HEK293 (cell line): ENCODE results near the gene RASL10A.

Source experiments
- CTCF ChIA-PET: fragments of 350-600 bp; formaldehyde crosslinking; extraction: SDS; loops from one replicate; lab custom pipeline; 2021; ENCODE audit warnings: antibody characterized with exemption; lab: Yijun Ruan, JAX
- POLR2A ChIA-PET: fragments of 300-600 bp; formaldehyde crosslinking; extraction: SDS; loops from one replicate; lab custom pipeline; 2020; ENCODE audit warnings: antibody characterized with exemption, inconsistent platforms; lab: Yijun Ruan, JAX
- H3K27ac ChIP-seq: fragments of 200-500 bp; sonication (Bioruptor generic); 2 replicates; pipeline ENCODE4 v1.5.1; 2014; ENCODE audit warnings: low read depth, low read length, control low read depth, inconsistent platforms; ENCODE audit errors: extremely low read depth
- H3K36me3 ChIP-seq, 2 experiments: fragments of 200-500 bp in 1 of 2; sonication (Bioruptor generic) in 1 of 2; 1 replicate in 1 of 2; 2 replicates in 1 of 2; pipeline ENCODE4 v1.5.1; 2014 to 2017; ENCODE audit warnings: inconsistent platforms in 2 of 2, low read length in 2 of 2; ENCODE audit not compliant: control insufficient read depth in 2 of 2, insufficient read depth in 1 of 2
- H3K4me1 ChIP-seq: fragments of 200-500 bp; sonication (Bioruptor generic); 2 replicates; pipeline ENCODE4 v1.5.1; 2014; ENCODE audit warnings: mild to moderate bottlenecking, low read length, inconsistent platforms; ENCODE audit not compliant: control insufficient read depth, insufficient read depth
- H3K4me3 ChIP-seq: 2 replicates; pipeline ENCODE4 v1.5.1; 2011; ENCODE audit warnings: low read depth, mild to moderate bottlenecking, control low read depth, low read length, moderate library complexity
- H3K9me3 ChIP-seq: fragments of 200-500 bp; sonication (Bioruptor generic); 2 replicates; pipeline ENCODE4 v1.5.1; 2014; ENCODE audit warnings: low read depth, low read length, inconsistent platforms; ENCODE audit not compliant: control insufficient read depth, insufficient read depth
- BCL11B ChIP-seq: fragments of 450-650 bp; formaldehyde crosslinking; IDR thresholded peaks from 2 replicates; pipeline ENCODE4 v1.5.1; 2016; ENCODE audit warnings: low read depth, missing biosample characterization, missing genetic modification characterization
- EGR2 ChIP-seq: fragments of 450-650 bp; formaldehyde crosslinking; IDR thresholded peaks from 2 replicates; pipeline ENCODE4 v1.5.1; 2016; ENCODE audit warnings: low read depth, missing biosample characterization, missing genetic modification characterization
- GLI4 ChIP-seq: fragments of 450-650 bp; formaldehyde crosslinking; IDR thresholded peaks from 2 replicates; pipeline ENCODE4 v1.5.1; 2016; ENCODE audit warnings: missing biosample characterization, missing genetic modification characterization
- GLIS2 ChIP-seq: fragments of 450-650 bp; formaldehyde crosslinking; IDR thresholded peaks from 2 replicates; pipeline ENCODE4 v1.5.1; 2016; ENCODE audit warnings: missing biosample characterization, missing genetic modification characterization
- HOXC10 ChIP-seq: sonication (generic); formaldehyde crosslinking; IDR thresholded peaks from 2 replicates; pipeline ENCODE4 v1.8.1; 2023; ENCODE audit warnings: mild to moderate bottlenecking, missing genetic modification reagents
- OSR2 ChIP-seq: fragments of 450-650 bp; formaldehyde crosslinking; IDR thresholded peaks from 2 replicates; pipeline ENCODE4 v1.5.1; 2016; ENCODE audit warnings: missing biosample characterization, missing genetic modification characterization
- OVOL3 ChIP-seq: fragments of 450-650 bp; formaldehyde crosslinking; IDR thresholded peaks from 2 replicates; pipeline ENCODE4 v1.5.1; 2016; ENCODE audit warnings: missing biosample characterization, missing genetic modification characterization
- RBAK ChIP-seq: fragments of 450-650 bp; formaldehyde crosslinking; IDR thresholded peaks from 2 replicates; pipeline ENCODE4 v1.5.1; 2016; ENCODE audit warnings: missing biosample characterization, missing genetic modification characterization
- YY2 ChIP-seq: fragments of 450-650 bp; formaldehyde crosslinking; IDR thresholded peaks from 2 replicates; pipeline ENCODE4 v1.5.1; 2016; ENCODE audit warnings: missing biosample characterization, missing genetic modification characterization
- ZBTB17 ChIP-seq: fragments of 450-650 bp; formaldehyde crosslinking; IDR thresholded peaks from 2 replicates; pipeline ENCODE4 v1.5.1; 2016; ENCODE audit warnings: missing biosample characterization, missing genetic modification characterization
- ZBTB48 ChIP-seq: fragments of 450-650 bp; formaldehyde crosslinking; IDR thresholded peaks from 2 replicates; pipeline ENCODE4 v1.5.1; 2016; ENCODE audit warnings: missing biosample characterization, missing genetic modification characterization
- ZBTB8A ChIP-seq: fragments of 450-650 bp; formaldehyde crosslinking; IDR thresholded peaks from 2 replicates; pipeline ENCODE4 v1.5.1; 2016; ENCODE audit warnings: missing biosample characterization, missing genetic modification characterization
- ZEB2 ChIP-seq: fragments of 450-650 bp; formaldehyde crosslinking; IDR thresholded peaks from 2 replicates; pipeline ENCODE4 v1.5.1; 2016; ENCODE audit warnings: missing biosample characterization, missing genetic modification characterization
- ZFHX2 ChIP-seq: fragments of 450-650 bp; formaldehyde crosslinking; conservative IDR thresholded peaks from 2 replicates; pipeline ENCODE4 v1.5.1; 2016; ENCODE audit warnings: missing biosample characterization, missing genetic modification characterization
- ZFP41 ChIP-seq: fragments of 450-650 bp; formaldehyde crosslinking; IDR thresholded peaks from 2 replicates; pipeline ENCODE4 v1.5.1; 2016; ENCODE audit warnings: missing biosample characterization, missing genetic modification characterization, borderline replicate concordance
- ZFP69B ChIP-seq: fragments of 450-650 bp; formaldehyde crosslinking; IDR thresholded peaks from 2 replicates; pipeline ENCODE4 v1.5.1; 2016; ENCODE audit warnings: missing biosample characterization, missing genetic modification characterization
- ZNF24 ChIP-seq: fragments of 450-650 bp; formaldehyde crosslinking; IDR thresholded peaks from 2 replicates; pipeline ENCODE4 v1.5.1; 2016; ENCODE audit warnings: missing biosample characterization, missing genetic modification characterization
- ZNF335 ChIP-seq: fragments of 450-650 bp; formaldehyde crosslinking; conservative IDR thresholded peaks from 2 replicates; pipeline ENCODE4 v1.5.1; 2016; ENCODE audit warnings: missing biosample characterization, missing genetic modification characterization
- ZNF449 ChIP-seq: fragments of 450-650 bp; formaldehyde crosslinking; IDR thresholded peaks from 2 replicates; pipeline ENCODE4 v1.5.1; 2017; ENCODE audit warnings: missing biosample characterization, mild to moderate bottlenecking, missing genetic modification characterization, moderate library complexity
- ZNF580 ChIP-seq: fragments of 450-650 bp; formaldehyde crosslinking; IDR thresholded peaks from 2 replicates; pipeline ENCODE4 v1.5.1; 2016; ENCODE audit warnings: missing biosample characterization, missing genetic modification characterization
- ZNF600 ChIP-seq: fragments of 450-650 bp; formaldehyde crosslinking; IDR thresholded peaks from 2 replicates; pipeline ENCODE4 v1.5.1; 2016; ENCODE audit warnings: missing biosample characterization, missing genetic modification characterization
- ZNF629 ChIP-seq: fragments of 450-650 bp; formaldehyde crosslinking; IDR thresholded peaks from 2 replicates; pipeline ENCODE4 v1.5.1; 2017; ENCODE audit warnings: missing biosample characterization, missing genetic modification characterization
- ZNF660 ChIP-seq: fragments of 450-650 bp; IDR thresholded peaks from 2 replicates; pipeline ENCODE4 v1.5.1; 2018; ENCODE audit warnings: missing biosample characterization, mild to moderate bottlenecking, missing genetic modification characterization
- ZNF701 ChIP-seq: fragments of 450-650 bp; formaldehyde crosslinking; IDR thresholded peaks from 2 replicates; pipeline ENCODE4 v1.5.1; 2016; ENCODE audit warnings: missing biosample characterization, missing genetic modification characterization
- ZNF777 ChIP-seq: fragments of 450-650 bp; formaldehyde crosslinking; IDR thresholded peaks from 2 replicates; pipeline ENCODE4 v1.5.1; 2017; ENCODE audit warnings: missing biosample characterization, missing genetic modification characterization, borderline replicate concordance
- ZXDB ChIP-seq: fragments of 450-650 bp; formaldehyde crosslinking; IDR thresholded peaks from 2 replicates; pipeline ENCODE4 v1.5.1; 2016; ENCODE audit warnings: missing biosample characterization, missing genetic modification characterization
- TF ChIP-seq, protein P1 (sequence below): fragments of 450-650 bp; formaldehyde crosslinking; IDR thresholded peaks from 2 replicates; pipeline ENCODE4 v1.5.1; 2016; ENCODE audit warnings: missing biosample characterization, missing genetic modification characterization
- TF ChIP-seq, protein P2 (sequence below): fragments of 450-650 bp; formaldehyde crosslinking; IDR thresholded peaks from 2 replicates; pipeline ENCODE4 v1.5.1; 2016; ENCODE audit warnings: missing biosample characterization, missing genetic modification characterization
- TF ChIP-seq, protein P3 (sequence below): fragments of 450-650 bp; formaldehyde crosslinking; IDR thresholded peaks from 2 replicates; pipeline ENCODE4 v1.5.1; 2017; ENCODE audit warnings: missing biosample characterization, missing genetic modification characterization

Gene RASL10A

GRCh38 chr22:29301716-29302401 is 13.6 kb downstream of the RASL10A start (continued):
- TF ChIP-seq OVOL3 (tag by site-specific recombination) = no peak
- peak; percentile 60; the same call in 1 of the 2 replicates for TF ChIP-seq ZNF600
- TF ChIP-seq HOXC10 = no peak
- no peak for TF ChIP-seq ZNF629 (tag by site-specific recombination)
- TF ChIP-seq YY2 (tag by site-specific recombination) = no peak
- TF ChIP-seq ZBTB8A = 0 out of 2 replicates have a peak, but pooled peaks have one; percentile 6
- TF ChIP-seq, protein P1, sequence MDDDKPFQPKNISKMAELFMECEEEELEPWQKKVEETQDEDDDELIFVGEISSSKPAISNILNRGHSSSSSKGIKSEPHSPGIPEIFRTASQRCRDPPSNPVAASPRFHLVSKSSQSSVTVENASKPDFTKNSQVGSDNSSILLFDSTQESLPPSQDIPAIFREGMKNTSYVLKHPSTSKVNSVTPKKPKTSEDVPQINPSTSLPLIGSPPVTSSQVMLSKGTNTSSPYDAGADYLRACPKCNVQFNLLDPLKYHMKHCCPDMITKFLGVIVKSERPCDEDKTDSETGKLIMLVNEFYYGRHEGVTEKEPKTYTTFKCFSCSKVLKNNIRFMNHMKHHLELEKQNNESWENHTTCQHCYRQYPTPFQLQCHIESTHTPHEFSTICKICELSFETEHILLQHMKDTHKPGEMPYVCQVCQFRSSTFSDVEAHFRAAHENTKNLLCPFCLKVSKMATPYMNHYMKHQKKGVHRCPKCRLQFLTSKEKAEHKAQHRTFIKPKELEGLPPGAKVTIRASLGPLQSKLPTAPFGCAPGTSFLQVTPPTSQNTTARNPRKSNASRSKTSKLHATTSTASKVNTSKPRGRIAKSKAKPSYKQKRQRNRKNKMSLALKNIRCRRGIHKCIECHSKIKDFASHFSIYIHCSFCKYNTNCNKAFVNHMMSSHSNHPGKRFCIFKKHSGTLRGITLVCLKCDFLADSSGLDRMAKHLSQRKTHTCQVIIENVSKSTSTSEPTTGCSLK (tag by site-specific recombination) = no peak
- no peak for TF ChIP-seq ZFP41 (tag by site-specific recombination)
- TF ChIP-seq, protein P2, sequence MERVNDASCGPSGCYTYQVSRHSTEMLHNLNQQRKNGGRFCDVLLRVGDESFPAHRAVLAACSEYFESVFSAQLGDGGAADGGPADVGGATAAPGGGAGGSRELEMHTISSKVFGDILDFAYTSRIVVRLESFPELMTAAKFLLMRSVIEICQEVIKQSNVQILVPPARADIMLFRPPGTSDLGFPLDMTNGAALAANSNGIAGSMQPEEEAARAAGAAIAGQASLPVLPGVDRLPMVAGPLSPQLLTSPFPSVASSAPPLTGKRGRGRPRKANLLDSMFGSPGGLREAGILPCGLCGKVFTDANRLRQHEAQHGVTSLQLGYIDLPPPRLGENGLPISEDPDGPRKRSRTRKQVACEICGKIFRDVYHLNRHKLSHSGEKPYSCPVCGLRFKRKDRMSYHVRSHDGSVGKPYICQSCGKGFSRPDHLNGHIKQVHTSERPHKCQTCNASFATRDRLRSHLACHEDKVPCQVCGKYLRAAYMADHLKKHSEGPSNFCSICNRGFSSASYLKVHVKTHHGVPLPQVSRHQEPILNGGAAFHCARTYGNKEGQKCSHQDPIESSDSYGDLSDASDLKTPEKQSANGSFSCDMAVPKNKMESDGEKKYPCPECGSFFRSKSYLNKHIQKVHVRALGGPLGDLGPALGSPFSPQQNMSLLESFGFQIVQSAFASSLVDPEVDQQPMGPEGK (tag by site-specific recombination) = no peak
- TF ChIP-seq ZBTB17 (tag by site-specific recombination) = 0 out of 2 replicates have a peak, but pooled peaks have one; percentile 17
- no peak for TF ChIP-seq GLI4 (tag by site-specific recombination)
- no peak for TF ChIP-seq ZNF777 (tag by site-specific recombination)
- TF ChIP-seq ZBTB48 (tag by site-specific recombination) = 0 out of 2 replicates have a peak, but pooled peaks have one; percentile 34
- TF ChIP-seq OSR2 (tag by site-specific recombination) = peak; percentile 33
- TF ChIP-seq BCL11B (tag by site-specific recombination) = no peak
- TF ChIP-seq, protein P3, sequence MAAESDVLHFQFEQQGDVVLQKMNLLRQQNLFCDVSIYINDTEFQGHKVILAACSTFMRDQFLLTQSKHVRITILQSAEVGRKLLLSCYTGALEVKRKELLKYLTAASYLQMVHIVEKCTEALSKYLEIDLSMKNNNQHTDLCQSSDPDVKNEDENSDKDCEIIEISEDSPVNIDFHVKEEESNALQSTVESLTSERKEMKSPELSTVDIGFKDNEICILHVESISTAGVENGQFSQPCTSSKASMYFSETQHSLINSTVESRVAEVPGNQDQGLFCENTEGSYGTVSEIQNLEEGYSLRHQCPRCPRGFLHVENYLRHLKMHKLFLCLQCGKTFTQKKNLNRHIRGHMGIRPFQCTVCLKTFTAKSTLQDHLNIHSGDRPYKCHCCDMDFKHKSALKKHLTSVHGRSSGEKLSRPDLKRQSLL (tag by site-specific recombination) = no peak
- TF ChIP-seq ZXDB (tag by site-specific recombination) = no peak
- TF ChIP-seq, all 188 proteins: peak for 5

GRCh38 chr22:29300807-29301601 is 14.5 kb downstream of the RASL10A start:
- Histone ChIP-seq H3K4me3 (no peak overlapping the region), H3K27ac (0 out of 2 replicates have a peak overlapping the region, but pooled peaks have one; percentile 13), H3K9me3 (no peaks in the 10 kb centered on the region), H3K4me1 (no peaks in the 10 kb centered on the region), H3K36me3 (peaks cover 30 to 60% of the 10 kb centered on the region in 2 experiments)
- ChIA-PET POLR2A (interaction anchor here (0.5 to 1.2 kb wide), 5 partner anchors 10 to 1366 kb away, joined by 3 to 4 read pairs (median 4); no protein-coding TSS in a partner anchor), CTCF (interaction anchor here (0.7 to 2.5 kb wide), 2 partner anchors 12 to 41 kb away, joined by 4 to 6 read pairs; no protein-coding TSS in a partner anchor)
- TF ChIP-seq ZNF335 (tag by site-specific recombination) = no peak
- no peak for TF ChIP-seq ZNF449 (tag by site-specific recombination)
- TF ChIP-seq ZFP69B (tag by site-specific recombination) = 0 out of 2 replicates have a peak, but pooled peaks have one; percentile 30
- no peak for TF ChIP-seq ZNF580 (tag by site-specific recombination)
- no peak for TF ChIP-seq ZNF701
- TF ChIP-seq ZNF660 (tag by site-specific recombination) = no peak
- TF ChIP-seq GLI4 (tag by site-specific recombination) = no peak
- no peak for TF ChIP-seq YY2 (tag by site-specific recombination)
- peak; percentile 89 for TF ChIP-seq ZFHX2 (tag by site-specific recombination)
- no peak for TF ChIP-seq RBAK (tag by site-specific recombination)
- 0 out of 2 replicates have a peak, but pooled peaks have one; percentile 42 for TF ChIP-seq ZEB2
- TF ChIP-seq ZNF24 (tag by site-specific recombination) = peak; percentile 87
- peak; percentile 85 for TF ChIP-seq EGR2 (tag by site-specific recombination)
- TF ChIP-seq GLIS2 (tag by site-specific recombination) = 0 out of 2 replicates have a peak, but pooled peaks have one; percentile 35
- TF ChIP-seq ZBTB48 (tag by site-specific recombination) = peak; percentile 82
